Stimulated activated CD8-positive, alpha-beta memory T cell treated with anti-CD3 and anti-CD28 coated beads, Interleukin-7, amount 100 ng/mL, for 4 hours (primary cell): ENCODE data around the gene LRRC27.

Experiments
- DNase-seq, 2 donors: peaks; one replicate each; pipeline ENCODE4 v3.0.0-alpha.2; 2020; ENCODE audit warnings: low read depth in 2 of 2

The LRRC27 gene

GRCh38 chr10:132402781-132403241, 70.8 kb downstream of the LRRC27 start:
- DNase-seq, result no peak

- DNase-seq, result no peak
Observed at GRCh38 chr10:132403511-132404168, 71.6 kb downstream of the LRRC27 start.

- no peak for DNase-seq
Observed at GRCh38 chr10:132404169-132404880, 72.3 kb downstream of the LRRC27 start.

- DNase-seq, result no peak
Observed at GRCh38 chr10:132404911-132405462, 73.0 kb downstream of the LRRC27 start.

- DNase-seq, result no peak
Observed at GRCh38 chr10:132405463-132405991, 73.5 kb downstream of the LRRC27 start.

- no peak for DNase-seq
Observed at GRCh38 chr10:132406181-132406580, 74.2 kb downstream of the LRRC27 start.

GRCh38 chr10:132406750-132407149, 74.8 kb downstream of the LRRC27 start:
- DNase-seq, result no peak

GRCh38 chr10:132407243-132407746, 75.3 kb downstream of the LRRC27 start:
- DNase-seq, result no peak

- DNase-seq, result no peak
Observed at GRCh38 chr10:132407846-132408278, 75.9 kb downstream of the LRRC27 start.

- no peak for DNase-seq
Observed at GRCh38 chr10:132408367-132408781, 76.4 kb downstream of the LRRC27 start.

GRCh38 chr10:132408823-132409666, 77.1 kb downstream of the LRRC27 start:
- no peak for DNase-seq

- DNase-seq, result no peak
Observed at GRCh38 chr10:132409667-132410028, 77.7 kb downstream of the LRRC27 start.

GRCh38 chr10:132410056-132410778, 78.2 kb downstream of the LRRC27 start:
- DNase-seq, result no peak

GRCh38 chr10:132410779-132411532, 79.0 kb downstream of the LRRC27 start:
- no peak for DNase-seq

- DNase-seq, result no peak
Observed at GRCh38 chr10:132411561-132412253, 79.7 kb downstream of the LRRC27 start.

GRCh38 chr10:132412316-132413192, 80.6 kb downstream of the LRRC27 start:
- DNase-seq, result no peak

- DNase-seq, result no peak
Observed at GRCh38 chr10:132413226-132414205, 81.5 kb downstream of the LRRC27 start.
